Activated CD8-positive, alpha-beta T cell treated with anti-CD3 and anti-CD28 coated beads for 36 hours (primary cell): ENCODE data around the gene PUS1. TPM values are rescaled to one million over a fixed set of nuclear protein-coding genes. Genes with fewer than 3 reads are reported as not detected.

Source experiments
- ATAC-seq: fragments of 200-7000 bp; cut with Tn5 transposase; one replicate; pipeline ENCODE4 v1.10.0; 2021; ENCODE audit warnings: mild to moderate bottlenecking, moderate library complexity
- CTCF ChIA-PET: fragments of 350-600 bp; sonication (Branson Sonifier 250); formaldehyde crosslinking; loops from one replicate; lab custom pipeline; 2021; ENCODE audit warnings: antibody characterized with exemption; lab: Charles Lee
- POLR2A ChIA-PET: fragments of 350-600 bp; sonication (Branson Sonifier 250); formaldehyde crosslinking; loops from one replicate; lab custom pipeline; 2021; ENCODE audit warnings: antibody characterized with exemption; lab: Charles Lee
- DNase-seq: peaks from one replicate; pipeline ENCODE4 v3.0.0-alpha.2; 2020
- H3K27ac Mint-ChIP-seq: one replicate; pipeline ENCODE4 v1.8.0; 2021; ENCODE audit warnings: mild to moderate bottlenecking, mixed read lengths
- H3K27me3 Mint-ChIP-seq: one replicate; pipeline ENCODE4 v1.8.0; 2021; ENCODE audit warnings: mixed read lengths
- H3K36me3 Mint-ChIP-seq: one replicate; pipeline ENCODE4 v1.8.0; 2021; ENCODE audit warnings: low read depth, mixed read lengths
- H3K4me1 Mint-ChIP-seq: one replicate; pipeline ENCODE4 v1.8.0; 2021; ENCODE audit warnings: low read depth, mixed read lengths
- H3K4me3 Mint-ChIP-seq: one replicate; pipeline ENCODE4 v1.8.0; 2021; ENCODE audit warnings: mild to moderate bottlenecking, moderate library complexity, mixed read lengths
- H3K9me3 Mint-ChIP-seq: one replicate; pipeline ENCODE4 v1.8.0; 2021; ENCODE audit warnings: mixed read lengths
- CTCF ChIP-seq: fragments of 200-600 bp; IDR thresholded peaks from one replicate; pipeline ENCODE4 v1.8.0; 2022; ENCODE audit warnings: antibody characterized with exemption, mild to moderate bottlenecking
- intact Hi-C: fragments of 100-400 bp; cut with micrococcal nuclease; formaldehyde crosslinking; loops from one replicate; pipeline ENCODE4 v1.10.0; 2022
- total RNA-seq, 2 experiments: library from RNA; stranded (reverse); gene quantifications; one replicate each; pipeline ENCODE4 v1.2.3, GENCODE V29; 2021

Gene PUS1
- total RNA-seq, 2 experiments from 2014 or later: 68.2 to 71.7 TPM

DNA sequence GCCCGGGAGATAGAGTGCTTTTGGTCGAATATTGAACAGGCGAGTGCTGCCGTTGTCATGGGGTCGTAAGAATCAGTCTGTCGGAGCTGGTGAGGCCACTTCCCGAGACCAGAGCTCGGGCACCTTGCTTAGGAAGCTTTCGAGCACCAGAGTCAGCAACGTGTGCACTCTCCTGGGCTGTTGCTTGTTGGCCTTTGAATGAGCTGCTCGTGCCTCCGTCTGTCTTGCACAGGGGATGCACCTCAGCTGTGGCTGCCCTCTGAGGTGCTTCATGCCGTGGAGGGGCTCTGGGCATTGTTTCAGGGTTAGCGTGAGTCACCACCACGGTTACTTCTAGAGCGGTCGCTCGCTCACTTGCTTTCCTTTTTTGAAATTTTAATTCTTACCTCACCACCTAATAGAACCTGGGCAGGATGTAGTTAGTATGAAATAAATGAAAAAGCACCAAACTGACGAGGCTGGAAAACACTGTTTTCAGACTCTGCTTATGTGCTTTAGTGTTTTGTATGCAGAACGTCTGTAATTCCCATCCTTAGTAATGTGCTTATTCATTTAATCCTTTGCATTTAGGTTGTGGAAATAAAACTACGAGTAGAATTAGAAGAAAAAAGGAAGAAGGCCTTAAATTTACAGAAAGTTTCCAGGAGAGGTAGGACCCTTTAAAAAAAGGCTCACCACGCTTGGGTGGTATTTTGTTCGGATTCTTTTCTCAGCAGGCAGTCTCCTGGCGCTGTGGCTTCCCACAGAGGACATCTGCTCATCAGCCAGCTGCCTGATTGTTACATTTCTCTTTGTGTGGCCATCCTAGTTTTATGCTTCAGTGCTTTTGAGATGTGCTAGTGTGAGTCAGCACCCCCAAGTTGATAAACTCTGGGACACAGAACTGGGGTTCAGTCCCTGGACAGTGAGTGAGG, 61.2 kb downstream of the PUS1 start:
- H3K4me3 Mint-ChIP-seq: no peak overlapping the region
- no peaks in the 10 kb centered on the region for H3K27me3 Mint-ChIP-seq
- H3K36me3 Mint-ChIP-seq: peaks cover 48% of the 10 kb centered on the region
- POLR2A ChIA-PET: no interaction called here
- intact Hi-C loops: no loop called here
- ATAC-seq (no peak), DNase-seq (no peak)
- no peak overlapping the region for H3K27ac Mint-ChIP-seq
- TF ChIP-seq CTCF: no peak
- CTCF ChIA-PET: no interaction called here
- H3K4me1 Mint-ChIP-seq: no peaks in the 10 kb centered on the region
- H3K9me3 Mint-ChIP-seq: no peaks in the 10 kb centered on the region

GRCh38 chr12:131990980-131991305, 61.9 kb downstream of the PUS1 start:
- intact Hi-C loops: no loop called here
- no peaks in the 10 kb centered on the region for H3K9me3 Mint-ChIP-seq
- H3K36me3 Mint-ChIP-seq: peaks cover 48% of the 10 kb centered on the region
- DNase-seq (no peak), ATAC-seq (no peak)
- no peak for TF ChIP-seq CTCF
- H3K27ac Mint-ChIP-seq: no peak overlapping the region
- POLR2A ChIA-PET: no interaction called here
- no peaks in the 10 kb centered on the region for H3K27me3 Mint-ChIP-seq
- H3K4me3 Mint-ChIP-seq: no peak overlapping the region
- no peaks in the 10 kb centered on the region for H3K4me1 Mint-ChIP-seq
- CTCF ChIA-PET: no interaction called here

DNA sequence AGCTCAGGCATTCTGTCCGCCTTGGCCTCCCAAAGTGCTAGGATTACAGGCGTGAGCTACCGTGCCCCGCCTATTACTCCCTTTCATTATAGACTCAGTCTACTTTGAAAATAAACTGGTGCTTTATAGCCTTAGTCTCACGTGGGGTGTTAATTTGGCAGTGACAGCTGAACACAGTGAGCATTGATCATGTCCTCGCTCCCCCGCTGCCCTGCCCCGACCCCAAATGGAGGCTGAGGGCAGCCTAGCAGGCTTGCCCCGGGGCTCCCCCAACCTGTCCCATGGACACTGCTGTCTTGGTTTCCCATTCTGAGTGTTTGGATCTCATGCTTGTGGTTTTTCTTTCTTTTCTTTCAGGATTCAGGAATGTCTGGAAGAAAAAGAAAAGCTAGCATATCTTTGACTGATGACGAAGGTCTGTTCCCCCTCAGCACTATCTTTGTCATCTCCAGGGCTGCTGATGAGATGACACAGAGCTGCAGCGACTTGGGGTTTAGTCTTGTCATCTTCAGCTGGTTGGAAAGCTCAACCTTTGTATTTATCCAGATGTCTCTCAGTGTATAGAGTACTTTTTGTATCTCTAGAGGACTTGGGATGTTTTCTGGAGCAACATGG, 62.8 kb downstream of the PUS1 start:
- no peak for DNase-seq
- intact Hi-C loops: no loop called here
- ChIA-PET POLR2A (no interaction called here), CTCF (no interaction called here)
- no peaks in the 10 kb centered on the region for H3K4me1 Mint-ChIP-seq
- no peak for TF ChIP-seq CTCF
- H3K9me3 Mint-ChIP-seq: no peaks in the 10 kb centered on the region
- ATAC-seq: no peak
- peaks cover 41% of the 10 kb centered on the region for H3K36me3 Mint-ChIP-seq
- H3K27ac Mint-ChIP-seq: no peak overlapping the region
- H3K4me3 Mint-ChIP-seq: no peak overlapping the region
- H3K27me3 Mint-ChIP-seq: no peaks in the 10 kb centered on the region

GRCh38 chr12:131994589-131994988, 65.5 kb downstream of the PUS1 start:
- ChIA-PET POLR2A (no interaction called here), CTCF (no interaction called here)
- DNase-seq (no peak), ATAC-seq (no peak)
- H3K27ac Mint-ChIP-seq: no peak overlapping the region
- no peaks in the 10 kb centered on the region for H3K4me1 Mint-ChIP-seq
- H3K4me3 Mint-ChIP-seq: no peak overlapping the region
- TF ChIP-seq CTCF: no peak
- intact Hi-C loops: no loop called here
- H3K27me3 Mint-ChIP-seq: no peaks in the 10 kb centered on the region
- peaks cover 32% of the 10 kb centered on the region for H3K36me3 Mint-ChIP-seq
- no peaks in the 10 kb centered on the region for H3K9me3 Mint-ChIP-seq

Other genes with a start within 250 kb of the PUS1 start
- gene SFSWAP, start 218.2 kb upstream of the PUS1 start, total RNA-seq: 10 to 100 TPM; 47.6 to 49.3 TPM
- gene MMP17, start 100.9 kb upstream of the PUS1 start, total RNA-seq: under 1 TPM in 1 of 2 experiments, not detected in 1; 0.60 TPM
- gene ULK1, start 34.7 kb upstream of the PUS1 start, total RNA-seq: 10 to 100 TPM; 13.3 to 15.5 TPM
- gene EP400, start 20.7 kb downstream of the PUS1 start, total RNA-seq: 10 to 100 TPM; 45.6 to 46.1 TPM
- gene DDX51, start 215.0 kb downstream of the PUS1 start, total RNA-seq: 10 to 100 TPM; 24.1 to 25.5 TPM
- gene NOC4L, start 215.2 kb downstream of the PUS1 start, total RNA-seq: 10 to 100 TPM; 35.6 to 41.2 TPM